Measurements from ENCODE around the gene TM9SF3.

The TM9SF3 gene

GRCh38 chr10:96502561-96503282 lies 84.1 kb downstream of the TM9SF3 start:
- no peak overlapping the region for H3K27ac Mint-ChIP-seq
- no peaks in the 10 kb centered on the region for H3K9me3 Mint-ChIP-seq
- intact Hi-C loops (cut with micrococcal nuclease): no loop called here
- peaks cover 10% of the 10 kb centered on the region for H3K27me3 Mint-ChIP-seq
- no peaks in the 10 kb centered on the region for H3K36me3 Mint-ChIP-seq (ENCODE audit: low read depth)
- H3K4me1 Mint-ChIP-seq (ENCODE audit: low read depth): no peaks in the 10 kb centered on the region
- no peak overlapping the region for H3K4me3 Mint-ChIP-seq

DNA sequence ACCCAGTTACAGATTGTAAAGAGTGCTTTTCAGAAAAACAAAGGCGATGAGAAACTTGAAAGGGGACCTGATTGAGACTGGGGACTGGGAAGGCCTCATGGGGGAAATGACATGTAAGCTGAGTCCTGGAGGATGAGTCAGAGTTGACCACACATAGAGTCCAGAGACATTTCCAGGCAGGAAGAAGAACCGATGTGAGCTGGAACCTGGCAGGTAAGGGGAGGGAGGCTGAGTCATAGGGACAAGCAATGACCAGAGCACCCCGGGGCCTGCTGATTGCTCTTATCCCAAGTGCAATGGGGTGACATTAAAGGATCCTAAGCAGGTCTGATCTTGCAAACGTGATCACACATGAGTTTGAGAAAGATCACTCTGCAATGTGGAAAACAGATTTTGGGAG lies 84.8 kb downstream of the TM9SF3 start:
- no peaks in the 10 kb centered on the region for H3K4me1 Mint-ChIP-seq (ENCODE audit: low read depth)
- peaks cover 14% of the 10 kb centered on the region for H3K27me3 Mint-ChIP-seq
- intact Hi-C loops (cut with micrococcal nuclease): no loop called here
- no peaks in the 10 kb centered on the region for H3K9me3 Mint-ChIP-seq
- H3K4me3 Mint-ChIP-seq: no peak overlapping the region
- H3K27ac Mint-ChIP-seq: no peak overlapping the region
- H3K36me3 Mint-ChIP-seq (ENCODE audit: low read depth): no peaks in the 10 kb centered on the region

DNA sequence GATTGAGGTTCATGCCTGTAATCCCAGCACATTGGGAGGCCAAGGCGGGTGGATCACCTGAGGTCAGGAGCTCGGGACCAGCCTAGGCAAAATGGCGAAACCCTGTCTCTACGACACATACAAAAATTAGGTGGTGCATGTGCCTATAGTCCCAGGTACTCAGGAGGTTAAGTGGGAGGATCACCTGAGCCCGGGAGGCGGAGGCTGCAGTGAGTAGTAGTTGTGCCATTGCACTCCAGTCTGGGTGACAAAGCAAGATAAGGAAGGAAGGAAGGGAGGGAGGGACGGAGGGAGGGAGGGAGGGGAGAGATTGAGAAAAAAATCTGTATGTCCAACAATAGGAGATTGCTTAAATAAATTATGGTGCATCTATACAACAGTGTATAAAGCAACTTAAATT lies 86.3 kb downstream of the TM9SF3 start:
- Mint-ChIP-seq H3K9me3 (no peaks in the 10 kb centered on the region), H3K27ac (no peak overlapping the region), H3K4me1 (ENCODE audit: low read depth) (no peaks in the 10 kb centered on the region), H3K27me3 (peaks cover 14% of the 10 kb centered on the region), H3K36me3 (ENCODE audit: low read depth) (no peaks in the 10 kb centered on the region), H3K4me3 (no peak overlapping the region)
- intact Hi-C loops (cut with micrococcal nuclease): no loop called here

GRCh38 chr10:96500050-96500449 lies 86.8 kb downstream of the TM9SF3 start:
- no peaks in the 10 kb centered on the region for H3K36me3 Mint-ChIP-seq (ENCODE audit: low read depth)
- H3K27me3 Mint-ChIP-seq: peaks cover 15% of the 10 kb centered on the region
- no peaks in the 10 kb centered on the region for H3K4me1 Mint-ChIP-seq (ENCODE audit: low read depth)
- H3K27ac Mint-ChIP-seq: no peak overlapping the region
- no peaks in the 10 kb centered on the region for H3K9me3 Mint-ChIP-seq
- intact Hi-C loops (cut with micrococcal nuclease): no loop called here
- no peak overlapping the region for H3K4me3 Mint-ChIP-seq

- H3K4me1 Mint-ChIP-seq (ENCODE audit: low read depth): no peaks in the 10 kb centered on the region
- intact Hi-C loops (cut with micrococcal nuclease): no loop called here
- H3K9me3 Mint-ChIP-seq: no peaks in the 10 kb centered on the region
- H3K4me3 Mint-ChIP-seq: no peak overlapping the region
- H3K27me3 Mint-ChIP-seq: peaks cover 17% of the 10 kb centered on the region
- H3K36me3 Mint-ChIP-seq (ENCODE audit: low read depth): no peaks in the 10 kb centered on the region
- H3K27ac Mint-ChIP-seq: no peak overlapping the region
Observed at GRCh38 chr10:96497391-96497790, 89.4 kb downstream of the TM9SF3 start.

GRCh38 chr10:96496281-96496925 lies 90.4 kb downstream of the TM9SF3 start:
- Mint-ChIP-seq H3K4me1 (ENCODE audit: low read depth) (no peaks in the 10 kb centered on the region), H3K27me3 (peaks cover 14% of the 10 kb centered on the region), H3K36me3 (ENCODE audit: low read depth) (no peaks in the 10 kb centered on the region), H3K4me3 (no peak overlapping the region), H3K27ac (no peak overlapping the region), H3K9me3 (no peaks in the 10 kb centered on the region)
- intact Hi-C loops (cut with micrococcal nuclease): no loop called here

DNA sequence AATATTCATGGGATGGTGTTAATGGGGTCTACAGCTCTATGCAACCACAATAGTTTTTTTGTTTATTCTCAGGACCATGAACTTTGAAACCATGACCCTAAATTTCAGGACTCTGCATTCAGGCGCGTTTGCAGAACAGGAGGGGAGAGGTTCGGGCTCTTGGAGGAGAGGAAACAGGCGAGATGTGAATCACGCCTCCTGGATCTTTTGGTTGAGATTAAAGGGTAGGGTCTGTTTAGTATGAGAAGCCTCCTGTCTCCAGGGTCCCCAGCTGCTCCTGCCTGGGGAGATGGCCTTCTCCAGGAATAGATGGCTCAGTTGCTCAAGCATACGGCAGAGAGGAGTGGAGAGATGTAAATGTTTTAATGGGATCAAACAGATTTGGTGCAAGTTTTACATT lies 91.3 kb downstream of the TM9SF3 start:
- H3K4me3 Mint-ChIP-seq: no peak overlapping the region
- no peak overlapping the region for H3K27ac Mint-ChIP-seq
- no peaks in the 10 kb centered on the region for H3K9me3 Mint-ChIP-seq
- peaks cover 14% of the 10 kb centered on the region for H3K27me3 Mint-ChIP-seq
- H3K4me1 Mint-ChIP-seq (ENCODE audit: low read depth): no peaks in the 10 kb centered on the region
- no peaks in the 10 kb centered on the region for H3K36me3 Mint-ChIP-seq (ENCODE audit: low read depth)
- intact Hi-C loops (cut with micrococcal nuclease): no loop called here

GRCh38 chr10:96494694-96495093 lies 92.1 kb downstream of the TM9SF3 start:
- Mint-ChIP-seq H3K9me3 (no peaks in the 10 kb centered on the region), H3K27ac (no peak overlapping the region), H3K27me3 (peaks cover 14% of the 10 kb centered on the region), H3K36me3 (ENCODE audit: low read depth) (no peaks in the 10 kb centered on the region), H3K4me1 (ENCODE audit: low read depth) (no peaks in the 10 kb centered on the region), H3K4me3 (no peak overlapping the region)
- intact Hi-C loops (cut with micrococcal nuclease): no loop called here

- Mint-ChIP-seq H3K36me3 (ENCODE audit: low read depth) (no peaks in the 10 kb centered on the region), H3K9me3 (no peaks in the 10 kb centered on the region), H3K27ac (no peak overlapping the region), H3K4me1 (ENCODE audit: low read depth) (no peaks in the 10 kb centered on the region), H3K27me3 (peaks cover 15% of the 10 kb centered on the region), H3K4me3 (no peak overlapping the region)
- intact Hi-C loops (cut with micrococcal nuclease): no loop called here
Observed at GRCh38 chr10:96493871-96494525, 92.8 kb downstream of the TM9SF3 start.

DNA sequence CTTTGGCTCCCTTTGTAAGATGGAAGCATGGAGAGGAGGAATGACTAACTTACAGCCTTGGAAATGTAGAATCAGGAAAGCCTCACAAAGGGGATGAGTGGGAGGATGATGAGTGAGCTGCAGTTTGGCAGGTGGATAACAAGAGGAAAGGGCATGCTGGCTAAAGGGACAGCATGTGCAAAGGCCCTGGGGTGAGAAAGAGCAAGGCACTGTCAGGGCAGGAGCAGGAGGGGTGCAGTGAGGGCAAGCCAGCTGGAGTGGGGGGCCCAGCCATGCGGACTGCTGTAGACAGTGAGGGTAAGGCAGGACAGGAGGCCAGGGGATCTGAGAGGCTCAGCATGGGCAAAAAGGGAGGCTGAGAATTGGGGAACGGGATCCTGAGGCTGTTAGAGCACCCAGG lies 93.6 kb downstream of the TM9SF3 start:
- no peak overlapping the region for H3K4me3 Mint-ChIP-seq

GRCh38 chr10:96491303-96491702 lies 95.5 kb downstream of the TM9SF3 start:
- Mint-ChIP-seq H3K9me3 (no peaks in the 10 kb centered on the region), H3K4me1 (ENCODE audit: low read depth) (no peaks in the 10 kb centered on the region), H3K27me3 (peaks cover 13% of the 10 kb centered on the region), H3K4me3 (no peak overlapping the region), H3K27ac (no peak overlapping the region), H3K36me3 (ENCODE audit: low read depth) (no peaks in the 10 kb centered on the region)
- intact Hi-C loops (cut with micrococcal nuclease): no loop called here

More for the DNA sequence above, 93.6 kb downstream of the TM9SF3 start:
- H3K4me1 Mint-ChIP-seq (ENCODE audit: low read depth): no peaks in the 10 kb centered on the region
- no peak overlapping the region for H3K27ac Mint-ChIP-seq
- no peaks in the 10 kb centered on the region for H3K9me3 Mint-ChIP-seq
- intact Hi-C loops (cut with micrococcal nuclease): no loop called here
- H3K36me3 Mint-ChIP-seq (ENCODE audit: low read depth): no peaks in the 10 kb centered on the region
- H3K27me3 Mint-ChIP-seq: peaks cover 15% of the 10 kb centered on the region

GRCh38 chr10:96488161-96488935 lies 98.5 kb downstream of the TM9SF3 start:
- H3K4me1 Mint-ChIP-seq (ENCODE audit: low read depth): no peaks in the 10 kb centered on the region
- H3K9me3 Mint-ChIP-seq: no peaks in the 10 kb centered on the region
- peaks cover 15% of the 10 kb centered on the region for H3K27me3 Mint-ChIP-seq
- H3K4me3 Mint-ChIP-seq: no peak overlapping the region
- no peak overlapping the region for H3K27ac Mint-ChIP-seq
- H3K36me3 Mint-ChIP-seq (ENCODE audit: low read depth): no peaks in the 10 kb centered on the region
- intact Hi-C loops (cut with micrococcal nuclease): no loop called here

GRCh38 chr10:96482815-96483588 lies 103.8 kb downstream of the TM9SF3 start:
- Mint-ChIP-seq H3K4me1 (ENCODE audit: low read depth) (no peaks in the 10 kb centered on the region), H3K9me3 (no peaks in the 10 kb centered on the region)

More at GRCh38 chr10:96482815-96483588, 103.8 kb downstream of the TM9SF3 start:
- H3K27ac Mint-ChIP-seq: no peak overlapping the region
- H3K27me3 Mint-ChIP-seq: peaks cover 16% of the 10 kb centered on the region
- H3K4me3 Mint-ChIP-seq: no peak overlapping the region
- intact Hi-C loops (cut with micrococcal nuclease): no loop called here
- no peaks in the 10 kb centered on the region for H3K36me3 Mint-ChIP-seq (ENCODE audit: low read depth)

Data from dendritic cell treated with granulocyte-macrophage colony-stimulating factor and Interleukin-4, amounts not matched to agents 40 ng/mL and 50 ng/mL, for 4 days (primary cell).